SJCRH30 (cell line): ENCODE results near the gene CALN1. TPM values are rescaled to one million over a fixed set of nuclear protein-coding genes. Genes with fewer than 3 reads are reported as not detected.

ENCODE experiments used
- DNase-seq, 2 experiments: peaks; one replicate each; pipeline ENCODE4 v3.0.0-alpha.2; 2015 to 2020
- H3K27ac ChIP-seq: fragments of 250-450 bp; sonication (Bioruptor Pico); 2 replicates; pipeline ENCODE4 v1.5.1; 2020; ENCODE audit warnings: mild to moderate bottlenecking, moderate library complexity
- H3K27me3 ChIP-seq: fragments of 250-450 bp; sonication (Bioruptor Pico); 2 replicates; pipeline ENCODE4 v1.5.1; 2020; ENCODE audit warnings: mild to moderate bottlenecking, moderate library complexity
- H3K36me3 ChIP-seq: fragments of 250-450 bp; sonication (Bioruptor Pico); 2 replicates; pipeline ENCODE4 v1.5.1; 2020; ENCODE audit warnings: mild to moderate bottlenecking, moderate library complexity
- H3K4me1 ChIP-seq: fragments of 250-450 bp; sonication (Bioruptor Pico); 2 replicates; pipeline ENCODE4 v1.5.1; 2020; ENCODE audit warnings: mild to moderate bottlenecking, moderate library complexity
- H3K4me3 ChIP-seq: fragments of 250-450 bp; sonication (Bioruptor Pico); 2 replicates; pipeline ENCODE4 v1.5.1; 2020; ENCODE audit warnings: mild to moderate bottlenecking, moderate library complexity
- H3K9me3 ChIP-seq: fragments of 250-450 bp; sonication (Bioruptor Pico); replicated peaks from 2 replicates; pipeline ENCODE4 v1.5.1; 2020; ENCODE audit warnings: mild to moderate bottlenecking, moderate library complexity
- total RNA-seq: library from RNA; depleted of rRNA; stranded (reverse); fragments of >200 nt; shearing (Covaris generic); gene quantifications from 2 replicates; pipeline ENCODE4 v1.2.3, GENCODE V29; 2014

Gene CALN1
- total RNA-seq, 1 experiment from 2014 or later = 0.02 TPM

DNA sequence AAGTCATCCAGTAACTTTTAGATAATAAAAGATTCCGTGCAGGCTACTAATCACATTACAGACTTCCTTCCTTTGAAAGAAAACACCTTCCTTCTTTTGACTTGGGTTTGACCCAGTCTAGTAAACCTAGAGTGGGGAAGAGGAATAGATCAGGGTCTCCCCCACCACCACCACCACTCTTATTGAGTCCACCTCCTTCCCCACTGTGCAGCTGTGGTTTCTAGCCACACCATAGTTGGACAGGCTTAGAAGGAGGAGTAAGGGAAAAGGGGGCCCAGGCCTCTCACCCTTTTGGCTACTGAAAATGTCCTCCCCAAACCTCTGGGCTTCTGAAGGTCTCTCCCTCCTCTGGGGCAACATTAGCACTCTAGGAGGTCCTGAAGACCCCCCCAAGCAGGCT lies 372.7 kb downstream of the CALN1 start:
- Histone ChIP-seq H3K27ac (no peak overlapping the region), H3K27me3 (no peaks in the 10 kb centered on the region), H3K9me3 (no peaks in the 10 kb centered on the region), H3K4me1 (no peaks in the 10 kb centered on the region), H3K36me3 (no peaks in the 10 kb centered on the region), H3K4me3 (no peak overlapping the region)
- DNase-seq = no peak

DNA sequence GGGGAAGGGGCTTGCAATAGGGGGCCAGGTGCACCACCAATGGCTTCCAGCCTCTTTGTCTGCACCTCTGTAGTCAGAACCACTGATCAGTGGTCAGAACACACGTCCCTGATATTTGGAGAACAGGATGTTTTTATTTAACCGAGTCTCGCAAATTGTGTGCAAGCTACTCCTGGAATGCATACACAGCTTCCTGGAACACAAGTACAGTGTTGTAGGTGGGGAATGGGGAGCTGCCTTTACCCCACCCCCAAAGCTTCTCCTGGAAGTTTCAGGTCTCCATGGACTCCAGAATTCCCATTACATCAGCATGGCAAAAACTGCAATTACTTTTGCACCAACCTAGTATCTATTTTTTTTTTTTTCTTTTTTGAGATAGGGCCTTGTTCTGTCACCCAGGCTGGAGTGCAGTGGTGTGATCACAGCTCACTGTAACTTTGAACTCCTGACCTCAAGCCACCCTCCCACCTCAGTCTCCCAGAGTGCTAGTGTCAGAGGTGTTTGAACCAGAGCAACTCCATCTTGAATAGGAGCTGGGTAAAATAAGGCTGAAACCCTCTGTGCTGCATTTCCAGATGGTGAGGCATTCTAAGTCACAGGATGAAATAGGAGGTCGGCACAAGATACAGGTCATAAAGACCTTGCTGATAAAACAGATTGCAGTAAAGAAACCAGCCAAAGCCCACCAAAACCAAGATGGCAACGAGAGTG lies 374.0 kb downstream of the CALN1 start:
- DNase-seq = no peak
- Histone ChIP-seq H3K27ac (no peak overlapping the region), H3K36me3 (no peaks in the 10 kb centered on the region), H3K4me3 (no peak overlapping the region), H3K27me3 (no peaks in the 10 kb centered on the region), H3K4me1 (no peaks in the 10 kb centered on the region), H3K9me3 (no peaks in the 10 kb centered on the region)

DNA sequence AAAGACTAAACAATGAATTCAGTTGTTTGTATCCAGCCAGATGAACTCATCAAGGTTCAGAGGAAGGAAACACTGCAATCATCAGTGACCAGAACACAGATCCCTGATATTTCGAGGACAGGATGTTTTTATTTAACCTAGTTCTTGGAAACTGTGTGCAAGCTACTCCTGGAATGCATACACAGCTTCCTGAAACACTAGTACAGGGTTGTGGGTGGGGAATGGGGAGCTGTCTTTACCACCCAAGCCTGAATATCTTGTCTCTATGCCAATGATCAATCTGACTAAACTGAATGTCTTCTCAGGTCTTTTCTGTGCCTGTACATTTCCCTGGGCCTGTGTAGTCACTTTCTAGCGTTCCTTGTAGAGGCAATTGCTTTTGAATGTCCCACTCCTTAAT lies 374.6 kb downstream of the CALN1 start:
- no peaks in the 10 kb centered on the region for H3K36me3 ChIP-seq
- no peak for DNase-seq
- no peaks in the 10 kb centered on the region for H3K27me3 ChIP-seq
- H3K27ac ChIP-seq = no peak overlapping the region
- no peaks in the 10 kb centered on the region for H3K4me1 ChIP-seq
- H3K4me3 ChIP-seq = no peak overlapping the region
- H3K9me3 ChIP-seq = no peaks in the 10 kb centered on the region

DNA sequence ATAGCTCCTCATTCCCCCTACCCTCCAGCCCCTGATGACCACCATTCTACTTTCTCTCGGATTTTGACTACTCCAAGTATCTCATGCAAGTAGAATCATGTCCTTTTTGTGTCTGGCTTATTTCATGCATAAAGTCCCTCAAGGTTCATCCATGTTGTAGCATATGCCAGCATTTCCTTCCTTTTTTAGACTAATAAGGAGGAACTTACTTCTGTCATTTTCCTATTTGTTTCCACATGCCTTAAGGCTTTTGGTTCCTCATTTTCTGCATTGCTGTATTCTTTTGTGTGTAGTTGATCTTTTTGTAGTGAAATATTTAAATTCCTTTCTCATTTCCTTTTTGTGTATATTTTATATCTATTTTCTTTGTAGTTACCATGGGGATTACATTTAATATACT lies 376.9 kb downstream of the CALN1 start:
- Histone ChIP-seq H3K27ac (no peak overlapping the region), H3K4me1 (no peaks in the 10 kb centered on the region), H3K9me3 (no peaks in the 10 kb centered on the region), H3K4me3 (no peak overlapping the region), H3K36me3 (no peaks in the 10 kb centered on the region), H3K27me3 (no peaks in the 10 kb centered on the region)
- no peak for DNase-seq

DNA sequence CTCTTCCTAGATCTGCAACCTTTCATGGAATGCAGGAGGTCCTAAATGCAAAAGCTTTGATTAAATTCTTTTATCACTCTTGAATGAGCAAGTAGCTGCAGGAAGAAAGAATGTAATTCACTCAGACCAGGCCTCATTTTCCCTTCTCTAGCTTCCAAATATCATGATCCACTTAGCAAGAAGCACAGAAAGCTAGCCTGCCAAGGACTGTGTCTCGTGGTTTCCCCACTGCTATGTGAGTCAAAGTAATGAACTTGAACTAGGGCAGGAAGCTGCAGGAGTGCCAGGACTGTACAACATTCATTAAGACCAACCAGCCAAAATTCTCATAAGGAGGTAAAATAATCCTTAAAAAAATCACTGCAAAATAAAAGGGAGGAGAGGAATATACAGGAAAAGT lies 379.2 kb downstream of the CALN1 start:
- DNase-seq = no peak
- Histone ChIP-seq H3K4me1 (no peaks in the 10 kb centered on the region), H3K27ac (no peak overlapping the region), H3K27me3 (no peaks in the 10 kb centered on the region), H3K36me3 (no peaks in the 10 kb centered on the region), H3K4me3 (no peak overlapping the region), H3K9me3 (no peaks in the 10 kb centered on the region)

DNA sequence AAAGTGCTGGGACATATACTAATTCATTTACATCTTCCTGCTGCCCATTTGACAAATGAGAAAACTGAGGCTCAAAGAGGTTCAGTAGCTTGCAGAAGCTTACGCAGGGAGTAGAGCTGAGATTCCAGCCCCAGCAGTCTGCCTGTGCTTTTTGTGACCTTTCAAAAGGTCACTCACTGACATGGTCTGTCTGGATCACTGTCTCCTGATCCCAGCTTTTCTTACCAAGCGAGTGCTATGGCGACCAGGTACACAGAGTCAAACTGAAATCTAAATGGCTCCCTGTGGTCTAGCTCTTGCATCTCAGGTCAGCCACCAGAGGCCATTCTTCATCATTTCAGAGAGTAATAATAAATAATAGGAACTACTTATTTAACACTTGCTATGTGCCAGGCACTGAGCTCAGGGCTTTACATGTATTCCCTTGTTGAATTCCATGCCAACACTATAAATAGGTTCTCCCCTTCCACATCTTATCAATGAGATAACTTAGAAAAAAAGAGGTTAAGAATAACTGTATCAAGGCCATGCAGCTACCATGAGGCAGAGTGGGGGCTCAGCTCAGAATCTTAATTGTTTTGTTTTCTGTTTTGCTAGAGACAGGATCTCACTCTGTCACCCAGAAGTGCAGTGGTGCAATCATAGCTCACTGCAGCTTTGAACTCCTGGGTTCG lies 381.0 kb downstream of the CALN1 start:
- Histone ChIP-seq H3K36me3 (no peaks in the 10 kb centered on the region), H3K27me3 (no peaks in the 10 kb centered on the region), H3K4me3 (no peak overlapping the region), H3K9me3 (no peaks in the 10 kb centered on the region), H3K27ac (no peak overlapping the region), H3K4me1 (no peaks in the 10 kb centered on the region)
- DNase-seq = no peak

DNA sequence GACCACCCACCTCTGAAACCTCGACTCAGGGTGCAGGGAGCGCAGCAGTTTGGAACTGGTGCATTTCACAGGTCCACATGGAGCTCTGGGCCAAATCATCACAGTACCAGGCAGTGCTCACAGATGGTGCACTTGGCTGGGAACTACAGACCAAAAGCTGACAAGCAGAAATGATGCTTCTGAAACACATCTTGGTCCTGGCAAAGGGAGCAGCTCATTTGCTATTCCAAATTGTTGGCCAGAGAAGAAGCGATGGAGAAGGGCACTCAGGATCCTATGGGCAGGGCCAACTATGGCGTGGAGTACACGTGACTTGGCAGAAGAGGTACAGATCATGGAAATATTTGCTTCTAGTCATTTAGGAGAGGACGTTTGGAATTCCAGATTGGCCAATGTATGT lies 383.9 kb downstream of the CALN1 start:
- DNase-seq = no peak
- H3K9me3 ChIP-seq = no peaks in the 10 kb centered on the region
- no peaks in the 10 kb centered on the region for H3K27me3 ChIP-seq
- H3K27ac ChIP-seq = no peak overlapping the region
- H3K36me3 ChIP-seq = no peaks in the 10 kb centered on the region
- no peak overlapping the region for H3K4me3 ChIP-seq
- H3K4me1 ChIP-seq = no peaks in the 10 kb centered on the region

DNA sequence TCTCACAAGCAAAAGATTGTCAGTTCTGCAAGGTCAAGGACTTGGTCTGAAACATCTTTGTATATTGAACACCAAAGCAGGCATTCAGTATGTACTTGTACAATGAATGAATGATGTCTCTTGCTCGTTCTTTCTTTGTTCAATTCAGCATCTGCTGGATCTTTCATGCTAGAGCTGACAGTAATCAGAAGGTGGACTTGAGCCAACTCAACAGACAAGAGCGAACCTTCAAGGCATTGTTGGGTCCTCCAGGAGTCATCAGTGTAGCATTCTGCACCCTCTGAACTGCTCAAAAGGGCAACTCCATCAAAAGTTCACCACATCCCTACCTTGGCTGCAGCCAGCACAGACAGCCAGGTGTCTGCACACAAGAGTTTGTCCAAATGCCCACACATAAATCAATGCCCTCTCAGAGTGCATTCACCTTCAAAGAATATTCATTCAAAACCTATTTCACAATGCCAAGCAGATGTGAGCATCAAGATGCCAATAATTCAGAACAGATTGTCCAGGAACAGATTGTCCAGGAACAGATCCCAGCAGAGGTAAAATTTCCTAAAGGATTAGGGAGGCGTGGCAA lies 386.7 kb downstream of the CALN1 start:
- Histone ChIP-seq H3K27me3 (no peaks in the 10 kb centered on the region), H3K4me3 (no peak overlapping the region), H3K9me3 (no peaks in the 10 kb centered on the region), H3K27ac (no peak overlapping the region), H3K4me1 (no peaks in the 10 kb centered on the region), H3K36me3 (no peaks in the 10 kb centered on the region)
- DNase-seq = no peak

DNA sequence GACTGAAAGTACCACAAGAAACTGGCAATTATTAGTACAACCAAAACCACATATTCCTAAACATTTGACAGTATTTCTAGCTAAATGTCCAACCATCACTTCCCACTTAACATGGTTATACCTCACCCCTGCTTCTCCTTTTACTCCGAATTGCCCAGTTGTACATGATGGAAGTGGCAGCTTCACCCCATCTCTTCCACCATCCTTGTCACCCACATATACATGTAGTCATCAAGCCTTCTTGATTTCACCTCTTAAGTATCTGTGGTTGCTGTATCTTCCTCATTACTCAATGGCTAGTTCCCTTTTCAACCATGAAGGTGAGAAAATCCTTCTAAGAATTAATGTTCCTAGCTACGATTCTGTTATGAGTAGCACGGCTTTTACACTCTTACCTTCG lies 388.2 kb downstream of the CALN1 start:
- DNase-seq = no peak
- H3K27me3 ChIP-seq = no peaks in the 10 kb centered on the region
- no peaks in the 10 kb centered on the region for H3K4me1 ChIP-seq
- H3K9me3 ChIP-seq = no peaks in the 10 kb centered on the region
- no peaks in the 10 kb centered on the region for H3K36me3 ChIP-seq
- H3K4me3 ChIP-seq = no peak overlapping the region
- H3K27ac ChIP-seq = no peak overlapping the region

DNA sequence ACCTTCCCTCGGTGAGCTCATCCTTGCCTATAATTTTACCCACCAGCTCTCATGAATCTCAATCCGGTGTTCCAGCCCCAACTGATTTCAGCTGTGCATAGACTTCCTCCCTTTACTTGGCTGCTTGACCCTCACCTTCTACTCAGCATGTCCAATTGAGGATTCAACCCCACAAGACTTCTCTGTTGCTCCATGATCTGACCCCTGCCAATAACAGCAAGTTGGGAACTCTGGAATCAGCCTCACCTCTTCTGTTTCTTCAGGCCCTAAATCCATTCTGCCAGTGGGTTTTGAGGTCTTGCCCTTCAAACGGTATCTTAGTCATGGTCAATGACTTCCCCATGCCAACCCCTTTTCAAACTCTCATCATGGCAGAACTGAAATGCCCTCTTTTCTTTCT lies 390.4 kb downstream of the CALN1 start:
- H3K4me1 ChIP-seq = no peaks in the 10 kb centered on the region
- no peak overlapping the region for H3K27ac ChIP-seq
- no peaks in the 10 kb centered on the region for H3K9me3 ChIP-seq
- no peak overlapping the region for H3K4me3 ChIP-seq
- H3K36me3 ChIP-seq = no peaks in the 10 kb centered on the region
- H3K27me3 ChIP-seq = no peaks in the 10 kb centered on the region
- no peak for DNase-seq

DNA sequence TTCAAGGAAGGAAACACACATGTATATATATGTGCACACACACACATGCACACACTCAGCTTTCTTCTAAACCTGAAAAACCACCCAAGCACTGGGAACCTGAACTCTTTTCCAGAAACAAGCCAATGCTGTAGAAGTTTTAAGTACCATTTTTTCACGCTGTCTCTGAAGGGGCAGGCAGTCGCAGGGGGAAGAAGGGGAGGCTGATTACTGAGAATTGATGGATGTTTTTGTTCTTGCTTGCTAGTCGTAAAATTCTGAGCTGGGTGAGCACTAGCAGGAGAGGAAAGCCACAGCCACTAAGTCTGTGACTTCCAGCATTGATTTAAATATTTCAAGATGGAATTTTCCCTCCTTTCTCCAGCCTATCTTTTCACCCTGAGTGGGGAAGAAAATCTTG lies 391.8 kb downstream of the CALN1 start:
- H3K27ac ChIP-seq = no peak overlapping the region
- H3K36me3 ChIP-seq = no peaks in the 10 kb centered on the region
- H3K27me3 ChIP-seq = no peaks in the 10 kb centered on the region
- H3K4me1 ChIP-seq = no peaks in the 10 kb centered on the region
- DNase-seq = no peak
- no peaks in the 10 kb centered on the region for H3K9me3 ChIP-seq
- no peak overlapping the region for H3K4me3 ChIP-seq

DNA sequence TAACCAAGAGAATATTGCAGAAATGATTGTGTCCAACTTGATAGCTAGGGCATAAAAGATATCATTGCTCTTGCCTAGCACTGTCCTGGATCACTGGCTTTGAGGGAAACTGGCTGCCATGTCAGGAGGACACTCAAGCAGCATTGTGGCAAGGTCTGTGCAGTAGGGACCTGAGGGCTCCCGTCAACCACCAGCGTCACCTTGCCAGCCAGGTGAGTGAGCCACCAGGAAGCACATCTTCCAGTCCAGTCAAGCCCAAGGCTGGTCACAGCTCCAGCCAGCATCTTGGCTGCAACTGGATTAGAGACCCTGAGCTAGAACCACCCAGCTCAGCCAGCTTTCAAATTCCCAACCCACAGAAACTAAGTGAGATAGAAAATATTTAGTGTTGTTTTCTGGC lies 392.7 kb downstream of the CALN1 start:
- H3K36me3 ChIP-seq = no peaks in the 10 kb centered on the region
- H3K27ac ChIP-seq = no peak overlapping the region
- H3K4me1 ChIP-seq = no peaks in the 10 kb centered on the region
- H3K9me3 ChIP-seq = no peaks in the 10 kb centered on the region
- no peaks in the 10 kb centered on the region for H3K27me3 ChIP-seq
- no peak for DNase-seq
- H3K4me3 ChIP-seq = no peak overlapping the region

DNA sequence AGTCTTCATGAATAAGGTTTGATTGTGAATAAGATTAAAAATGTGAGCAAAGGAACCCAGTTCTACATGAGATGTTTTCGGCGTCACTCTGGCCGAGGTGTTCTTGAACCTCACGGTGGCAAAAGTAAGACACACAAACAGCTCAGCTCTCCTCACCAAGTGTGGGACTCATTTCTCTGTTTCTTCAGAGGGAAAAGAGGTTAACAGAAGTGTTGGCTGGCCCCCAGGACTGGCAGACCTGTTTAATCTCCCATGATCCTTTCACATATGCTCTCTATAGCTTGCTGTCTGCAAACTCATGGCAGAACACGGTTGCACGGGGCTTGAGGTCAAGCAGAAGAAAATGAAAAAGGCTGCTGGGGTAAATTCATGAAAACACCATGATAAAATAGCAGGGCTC lies 394.4 kb downstream of the CALN1 start:
- Histone ChIP-seq H3K4me1 (no peaks in the 10 kb centered on the region), H3K27me3 (no peaks in the 10 kb centered on the region), H3K4me3 (no peak overlapping the region), H3K9me3 (no peaks in the 10 kb centered on the region), H3K36me3 (no peaks in the 10 kb centered on the region), H3K27ac (no peak overlapping the region)
- DNase-seq = no peak

DNA sequence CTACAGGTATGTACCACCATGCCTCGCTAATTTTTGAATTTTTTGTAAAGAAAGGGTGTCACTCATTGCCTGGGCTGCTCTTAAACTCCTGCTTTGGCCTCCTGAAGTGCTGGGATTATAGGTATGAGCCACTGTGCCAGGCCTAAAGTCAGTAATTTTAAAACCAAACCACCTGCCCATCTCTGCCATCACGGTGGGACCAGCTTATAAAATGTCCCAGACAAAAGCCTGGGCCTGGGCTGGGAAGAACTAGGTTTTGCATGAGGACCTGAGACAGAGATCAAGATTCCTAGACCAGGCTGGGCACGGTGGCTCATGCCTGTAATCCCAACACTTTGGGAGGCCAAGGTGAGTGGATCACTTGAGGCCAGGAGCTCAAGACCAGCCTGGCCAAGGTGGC lies 395.6 kb downstream of the CALN1 start:
- no peak for DNase-seq
- Histone ChIP-seq H3K9me3 (no peaks in the 10 kb centered on the region), H3K27me3 (no peaks in the 10 kb centered on the region), H3K4me1 (no peaks in the 10 kb centered on the region), H3K27ac (no peak overlapping the region), H3K4me3 (no peak overlapping the region), H3K36me3 (no peaks in the 10 kb centered on the region)

DNA sequence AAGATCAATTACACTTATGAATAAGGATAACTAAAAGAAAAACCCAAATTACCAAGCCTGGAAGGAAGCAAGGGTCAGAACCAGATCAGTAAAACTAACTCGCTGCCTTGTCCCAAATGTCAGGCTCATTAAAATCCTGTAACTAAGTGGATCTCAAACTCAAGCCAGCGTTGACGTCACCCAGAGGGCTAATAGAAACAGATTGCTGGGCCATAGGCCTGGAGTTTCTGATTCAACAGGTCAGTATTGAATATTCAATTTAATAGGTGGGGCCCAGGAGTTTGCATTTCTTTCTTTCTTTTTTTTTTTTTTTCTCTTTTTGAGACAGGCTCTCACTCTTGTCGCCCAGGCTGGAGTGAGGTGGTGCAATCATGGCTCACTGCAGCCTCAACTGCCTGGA lies 397.0 kb downstream of the CALN1 start:
- Histone ChIP-seq H3K27me3 (no peaks in the 10 kb centered on the region), H3K36me3 (no peaks in the 10 kb centered on the region), H3K4me1 (no peaks in the 10 kb centered on the region), H3K27ac (no peak overlapping the region), H3K4me3 (no peak overlapping the region), H3K9me3 (no peaks in the 10 kb centered on the region)
- DNase-seq = no peak

DNA sequence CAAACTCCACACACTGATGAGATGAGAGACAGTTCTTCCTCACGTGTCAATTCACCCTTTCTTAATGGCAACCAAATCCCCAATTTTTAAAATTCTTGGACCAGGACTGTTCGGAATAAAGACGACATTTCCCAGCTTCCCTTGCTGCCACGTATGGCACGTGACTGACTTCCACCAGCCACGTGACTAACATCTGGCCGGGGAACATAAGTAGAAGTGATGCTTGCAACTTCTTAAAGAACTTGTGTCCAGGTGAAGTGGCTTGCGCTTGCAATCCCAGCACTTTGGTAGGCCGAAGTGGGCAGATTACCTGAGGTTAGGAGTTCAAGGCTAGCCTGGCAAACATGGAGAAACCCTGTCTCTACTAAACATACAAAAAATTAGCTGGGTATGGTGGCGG lies 405.1 kb downstream of the CALN1 start:
- no peaks in the 10 kb centered on the region for H3K4me1 ChIP-seq
- DNase-seq = no peak
- H3K4me3 ChIP-seq = no peak overlapping the region
- no peaks in the 10 kb centered on the region for H3K27me3 ChIP-seq
- no peaks in the 10 kb centered on the region for H3K36me3 ChIP-seq
- H3K27ac ChIP-seq = no peak overlapping the region
- 0 out of 2 replicates have a peak, but pooled peaks cover 2% of the 10 kb centered on the region for H3K9me3 ChIP-seq
